HG03565 (cell line): ENCODE measurements around the gene ZC3H10.
"Not testable (repeated sequence)": the region's sequence is repeated elsewhere in the genome, so short reads cannot be mapped to it uniquely, and the experiment has no call there.

ENCODE experiments used
- ATAC-seq: cut with Tn5 transposase; IDR thresholded peaks from one replicate; pipeline ENCODE4 v1.9.1; 2021; ENCODE audit warnings: mild to moderate bottlenecking, moderate library complexity; ENCODE audit not compliant: unreplicated experiment

The ZC3H10 gene, protein sequence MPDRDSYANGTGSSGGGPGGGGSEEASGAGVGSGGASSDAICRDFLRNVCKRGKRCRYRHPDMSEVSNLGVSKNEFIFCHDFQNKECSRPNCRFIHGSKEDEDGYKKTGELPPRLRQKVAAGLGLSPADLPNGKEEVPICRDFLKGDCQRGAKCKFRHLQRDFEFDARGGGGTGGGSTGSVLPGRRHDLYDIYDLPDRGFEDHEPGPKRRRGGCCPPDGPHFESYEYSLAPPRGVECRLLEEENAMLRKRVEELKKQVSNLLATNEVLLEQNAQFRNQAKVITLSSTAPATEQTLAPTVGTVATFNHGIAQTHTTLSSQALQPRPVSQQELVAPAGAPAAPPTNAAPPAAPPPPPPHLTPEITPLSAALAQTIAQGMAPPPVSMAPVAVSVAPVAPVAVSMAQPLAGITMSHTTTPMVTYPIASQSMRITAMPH

GRCh38 chr12:56117778-56118687 is at the start of gene ZC3H10:
Gene ZC3H10 (plus strand): TSS chr12:56118266. CDS start chr12:56120563, 2,297 bp downstream.
- ATAC-seq = peak; percentile 78

- no peak for ATAC-seq
Observed at GRCh38 chr12:56071648-56072047, 46.4 kb upstream of the ZC3H10 start.

- ATAC-seq = no peak
Observed at GRCh38 chr12:56074396-56074795, 43.7 kb upstream of the ZC3H10 start.

GRCh38 chr12:56077966-56078365 is 40.1 kb upstream of the ZC3H10 start:
- ATAC-seq = not testable (repeated sequence)

- ATAC-seq = no peak
Observed at GRCh38 chr12:56078427-56078826, 39.6 kb upstream of the ZC3H10 start.

- no peak for ATAC-seq
Observed at GRCh38 chr12:56078931-56079722, 38.9 kb upstream of the ZC3H10 start.

DNA sequence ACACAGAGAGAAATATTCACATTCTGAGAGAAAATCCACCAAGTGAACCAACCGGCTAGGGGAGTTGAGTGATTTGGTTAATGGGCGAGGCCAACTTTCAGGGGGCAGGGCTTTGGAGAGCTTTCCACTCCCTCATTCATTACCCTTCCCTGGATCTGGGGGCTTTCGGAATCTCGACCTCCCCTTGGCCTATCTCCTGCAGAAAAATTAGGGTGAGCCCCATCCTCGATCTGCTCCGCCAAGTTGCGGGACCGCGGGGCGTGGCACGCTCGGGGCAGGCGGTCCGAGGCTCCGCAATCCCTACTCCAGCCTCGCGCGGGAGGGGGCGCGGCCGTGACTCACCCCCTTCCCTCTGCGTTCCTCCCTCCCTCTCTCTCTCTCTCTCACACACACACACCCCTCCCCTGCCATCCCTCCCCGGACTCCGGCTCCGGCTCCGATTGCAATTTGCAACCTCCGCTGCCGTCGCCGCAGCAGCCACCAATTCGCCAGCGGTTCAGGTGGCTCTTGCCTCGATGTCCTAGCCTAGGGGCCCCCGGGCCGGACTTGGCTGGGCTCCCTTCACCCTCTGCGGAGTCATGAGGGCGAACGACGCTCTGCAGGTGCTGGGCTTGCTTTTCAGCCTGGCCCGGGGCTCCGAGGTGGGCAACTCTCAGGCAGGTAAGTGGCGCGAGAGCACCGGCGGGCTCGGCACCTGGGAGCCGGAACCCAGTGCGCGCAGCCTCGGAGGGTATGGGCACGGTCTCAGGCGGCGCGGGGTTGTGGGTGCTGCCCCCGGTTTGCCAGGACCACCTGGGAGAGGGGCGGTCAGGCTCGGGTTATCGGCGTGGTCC is 38.1 kb upstream of the ZC3H10 start, which contains the start of gene ERBB3:
ERBB3 (plus strand) TSS at position 443 of the 833 bp plus-strand sequence; CDS start at position 579, 136 bp downstream.
- ATAC-seq = no peak

DNA sequence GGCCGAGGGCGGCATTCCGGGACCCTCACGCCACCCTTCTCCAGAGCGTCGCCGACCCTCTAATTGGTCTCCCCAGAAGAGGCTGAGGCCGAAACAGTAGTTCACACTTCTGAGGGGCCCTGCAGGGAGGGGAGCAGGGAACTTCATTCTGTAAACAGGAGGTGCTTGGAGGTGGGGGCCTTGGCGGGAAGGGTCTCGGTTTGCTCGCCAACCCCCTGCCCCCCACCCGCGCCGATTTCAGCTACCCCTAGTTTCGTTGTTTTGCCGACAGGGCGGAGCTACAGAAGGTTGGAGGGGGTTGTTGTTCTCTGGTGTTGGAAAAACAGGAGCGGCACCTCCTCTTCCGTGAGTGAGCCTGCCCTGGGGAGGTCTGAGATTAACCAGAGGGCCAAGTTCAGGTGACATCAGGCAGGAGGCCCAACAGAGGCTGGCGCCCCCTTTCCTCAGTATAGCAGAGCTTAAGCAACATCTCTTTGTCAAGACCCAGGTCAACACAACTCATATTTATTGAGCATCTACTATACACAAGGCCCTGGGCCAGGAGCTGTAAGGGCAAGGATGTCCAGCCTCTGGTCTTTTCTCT is 37.4 kb upstream of the ZC3H10 start:
- no peak for ATAC-seq

GRCh38 chr12:56081393-56082347 is 36.4 kb upstream of the ZC3H10 start:
- no peak for ATAC-seq

DNA sequence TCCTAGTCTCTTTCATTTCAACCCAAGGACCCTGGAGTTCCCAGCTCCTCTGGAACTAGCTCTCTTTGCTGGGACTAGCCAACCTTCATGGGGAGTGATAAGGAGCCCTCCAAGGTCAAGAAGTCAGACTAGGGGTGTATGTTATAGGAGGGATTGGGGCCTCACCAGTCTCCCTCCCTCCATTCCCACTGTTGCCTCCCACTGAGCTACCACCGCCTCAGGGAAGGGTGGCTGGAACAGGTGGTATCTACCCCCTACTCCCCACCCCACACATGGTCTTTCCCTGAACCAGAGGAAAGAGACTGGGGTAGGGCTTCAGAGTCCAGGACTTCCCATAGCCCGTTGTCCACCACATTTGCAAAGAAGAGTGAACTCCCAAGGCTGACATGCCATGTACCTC is 35.7 kb upstream of the ZC3H10 start:
- ATAC-seq = no peak

GRCh38 chr12:56082967-56083366 is 35.1 kb upstream of the ZC3H10 start:
- ATAC-seq = no peak

DNA sequence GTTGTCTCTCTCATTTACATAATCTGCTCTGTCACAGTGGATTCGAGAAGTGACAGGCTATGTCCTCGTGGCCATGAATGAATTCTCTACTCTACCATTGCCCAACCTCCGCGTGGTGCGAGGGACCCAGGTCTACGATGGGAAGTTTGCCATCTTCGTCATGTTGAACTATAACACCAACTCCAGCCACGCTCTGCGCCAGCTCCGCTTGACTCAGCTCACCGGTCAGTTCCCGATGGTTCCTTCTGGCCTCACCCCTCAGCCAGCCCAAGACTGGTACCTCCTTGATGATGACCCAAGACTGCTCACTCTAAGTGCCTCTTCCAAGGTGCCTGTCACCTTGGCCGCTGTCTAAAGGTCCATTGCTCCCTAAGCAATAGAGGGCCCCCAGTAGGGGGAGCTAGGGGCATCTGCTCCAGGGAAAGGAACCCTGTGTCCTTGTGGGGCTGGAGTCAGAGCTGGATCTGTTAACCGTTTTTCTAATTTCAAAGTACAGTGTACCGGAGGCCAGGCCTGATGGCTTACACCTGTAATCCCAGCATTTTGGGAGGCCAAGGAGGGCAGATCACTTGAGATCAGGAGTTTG is 33.0 kb upstream of the ZC3H10 start:
- ATAC-seq = no peak

GRCh38 chr12:56086096-56086495 is 32.0 kb upstream of the ZC3H10 start:
- ATAC-seq = no peak

DNA sequence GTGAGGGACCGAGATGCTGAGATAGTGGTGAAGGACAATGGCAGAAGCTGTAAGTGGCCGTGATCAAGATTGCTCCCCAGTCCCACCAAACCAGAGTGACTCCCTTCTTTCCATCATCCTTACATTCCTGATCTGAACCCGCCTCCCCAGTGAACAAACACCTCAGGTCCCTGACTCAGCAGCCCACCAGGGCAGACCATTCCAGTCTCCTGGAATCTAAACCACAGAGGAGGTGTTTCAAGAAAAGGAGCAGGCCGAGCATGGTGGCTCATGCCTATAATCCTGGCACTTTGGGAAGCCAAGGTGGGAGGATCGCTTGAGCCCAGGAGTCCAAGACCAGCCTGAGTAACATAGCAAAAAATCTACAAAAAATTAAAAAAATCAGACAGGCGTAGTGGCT is 31.5 kb upstream of the ZC3H10 start:
- ATAC-seq = no peak

DNA sequence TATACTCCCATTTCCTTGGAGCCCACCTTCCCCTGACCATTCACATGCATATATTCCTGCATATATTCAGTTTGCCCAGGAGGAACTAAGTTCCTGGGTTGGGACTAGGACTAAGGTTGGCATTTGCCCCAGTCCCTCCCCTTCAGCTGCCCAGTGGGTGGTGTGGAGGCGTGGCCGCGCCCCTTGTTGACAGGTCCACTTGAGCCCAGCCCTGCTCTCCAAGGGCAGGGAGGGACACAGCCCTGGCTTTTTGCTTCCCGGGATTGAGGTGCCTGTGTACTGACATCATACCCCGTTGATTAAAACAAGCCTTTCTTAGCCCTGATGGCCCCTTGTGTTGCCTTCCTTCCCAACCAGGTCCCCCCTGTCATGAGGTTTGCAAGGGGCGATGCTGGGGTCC is 30.8 kb upstream of the ZC3H10 start:
- no peak for ATAC-seq

- ATAC-seq = no peak
Observed at GRCh38 chr12:56097738-56098137, 20.3 kb upstream of the ZC3H10 start.

DNA sequence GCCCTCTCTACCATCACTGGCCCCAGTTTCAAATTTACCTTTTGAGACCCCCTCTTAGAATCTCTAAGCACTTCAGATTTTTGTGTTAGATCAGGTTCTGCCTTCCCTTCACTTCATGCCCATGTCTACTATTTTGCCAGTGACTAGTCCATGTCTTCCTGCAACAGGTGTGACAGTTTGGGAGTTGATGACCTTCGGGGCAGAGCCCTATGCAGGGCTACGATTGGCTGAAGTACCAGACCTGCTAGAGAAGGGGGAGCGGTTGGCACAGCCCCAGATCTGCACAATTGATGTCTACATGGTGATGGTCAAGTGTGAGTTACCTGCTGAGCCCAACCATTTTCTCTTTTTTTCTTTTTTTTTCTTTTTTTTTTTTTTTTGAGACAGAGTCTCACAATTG is 19.5 kb upstream of the ZC3H10 start:
- ATAC-seq = no peak

- no peak for ATAC-seq
Observed at GRCh38 chr12:56099787-56100186, 18.3 kb upstream of the ZC3H10 start.
